ENCODE results near the gene EPN3. TPM values are rescaled to one million over a fixed set of nuclear protein-coding genes. Genes with fewer than 3 reads are reported as not detected.

Gene EPN3
- total RNA-seq, 1 experiment from 2014 or later, result 22.8 TPM

GRCh38 chr17:50544516-50544915 is 12.0 kb downstream of the EPN3 start:
- Histone ChIP-seq H3K4me1 (replicated peaks; ENCODE audit: insufficient read depth) (peaks cover 17% of the 10 kb centered on the region), H4K20me1 (ENCODE audit: insufficient read depth) (no peaks in the 10 kb centered on the region; the same call in 1 of the 2 replicates), H3K27me3 (ENCODE audit: insufficient read depth, low read depth) (no peaks in the 10 kb centered on the region), H3K9me3 (ENCODE audit: insufficient read depth, low read depth) (no peaks in the 10 kb centered on the region), H3F3A (ENCODE audit: insufficient read depth, low read depth) (peaks cover 16% of the 10 kb centered on the region; the same call in 1 of the 2 replicates), H3K4me3 (no peak overlapping the region), H2AFZ (no peak overlapping the region), H3K4me2 (no peak overlapping the region), H3K9me2 (ENCODE audit: insufficient read depth) (no peaks in the 10 kb centered on the region), H3K27ac (no peak overlapping the region), H3K36me3 (ENCODE audit: low read depth) (no peaks in the 10 kb centered on the region), H3K79me2 (ENCODE audit: low read depth) (no peaks in the 10 kb centered on the region)
- POLR2A ChIA-PET (ENCODE audit: unreplicated experiment), result no interaction called here
- CTCF ChIA-PET, result no interaction called here
- TF ChIP-seq EZH2 (IDR thresholded peaks at IDR 0.05; ENCODE audit: low read depth) (no peak), CTCF (conservative IDR thresholded peaks at IDR 0.05) (no peak)
- BruUV-seq (replicated peaks), result no TSS peak
- DNase-seq, result no peak
- intact Hi-C loops (cut with micrococcal nuclease; ENCODE audit: unreplicated experiment), result loop anchor here (10.0 kb wide), 1 partner anchor 410 kb away; no protein-coding TSS in a partner anchor

GRCh38 chr17:50545311-50545710 is 12.8 kb downstream of the EPN3 start:
- Histone ChIP-seq H3K9me2 (ENCODE audit: insufficient read depth) (no peaks in the 10 kb centered on the region), H3K36me3 (ENCODE audit: low read depth) (no peaks in the 10 kb centered on the region), H3K9me3 (ENCODE audit: insufficient read depth, low read depth) (no peaks in the 10 kb centered on the region), H4K20me1 (ENCODE audit: insufficient read depth) (no peaks in the 10 kb centered on the region), H3K27me3 (ENCODE audit: insufficient read depth, low read depth) (no peaks in the 10 kb centered on the region), H2AFZ (no peak overlapping the region), H3K4me2 (no peak overlapping the region), H3F3A (ENCODE audit: insufficient read depth, low read depth) (peaks cover 12% of the 10 kb centered on the region; the same call in 1 of the 2 replicates), H3K27ac (no peak overlapping the region), H3K4me1 (replicated peaks; ENCODE audit: insufficient read depth) (peaks cover 17% of the 10 kb centered on the region), H3K79me2 (ENCODE audit: low read depth) (no peaks in the 10 kb centered on the region), H3K4me3 (no peak overlapping the region)
- BruUV-seq (replicated peaks), result no TSS peak
- POLR2A ChIA-PET (ENCODE audit: unreplicated experiment), result interaction anchor here (0.6 kb wide), 1 partner anchor 210 kb away, joined by 4 read pairs; no protein-coding TSS in a partner anchor
- intact Hi-C loops (cut with micrococcal nuclease; ENCODE audit: unreplicated experiment), result loop anchor here (5.0 to 10.0 kb wide), 2 partner anchors 237 to 409 kb away; no protein-coding TSS in a partner anchor
- CTCF ChIA-PET, result no interaction called here
- TF ChIP-seq CTCF (conservative IDR thresholded peaks at IDR 0.05) (no peak), EZH2 (IDR thresholded peaks at IDR 0.05; ENCODE audit: low read depth) (no peak)
- no peak for DNase-seq

- Histone ChIP-seq H3K36me3 (ENCODE audit: low read depth) (no peaks in the 10 kb centered on the region), H3K79me2 (ENCODE audit: low read depth) (no peaks in the 10 kb centered on the region), H3K4me1 (replicated peaks; ENCODE audit: insufficient read depth) (peaks cover 17% of the 10 kb centered on the region), H3F3A (ENCODE audit: insufficient read depth, low read depth) (peaks cover 8% of the 10 kb centered on the region; the same call in 1 of the 2 replicates), H2AFZ (no peak overlapping the region), H3K27me3 (ENCODE audit: insufficient read depth, low read depth) (no peaks in the 10 kb centered on the region), H3K9me2 (ENCODE audit: insufficient read depth) (no peaks in the 10 kb centered on the region), H3K27ac (no peak overlapping the region), H3K4me3 (peak overlapping the region; percentile 68; the same call in 1 of the 2 replicates), H3K9me3 (ENCODE audit: insufficient read depth, low read depth) (no peaks in the 10 kb centered on the region), H3K4me2 (peak overlapping the region; percentile 96), H4K20me1 (ENCODE audit: insufficient read depth) (no peaks in the 10 kb centered on the region)
- intact Hi-C loops (cut with micrococcal nuclease; ENCODE audit: unreplicated experiment), result loop anchor here (1.0 to 10.0 kb wide), 7 partner anchors 64 to 607 kb away; partner anchors contain the start of gene NME1
- BruUV-seq (replicated peaks), result no TSS peak
- POLR2A ChIA-PET (ENCODE audit: unreplicated experiment), result no interaction called here
- CTCF ChIA-PET, result interaction anchor here (0.6 kb wide), 1 partner anchor 152 kb away, joined by 4 read pairs; no protein-coding TSS in a partner anchor
- no peak for DNase-seq
- TF ChIP-seq CTCF (conservative IDR thresholded peaks at IDR 0.05) (no peak), EZH2 (IDR thresholded peaks at IDR 0.05; ENCODE audit: low read depth) (no peak)
Measured at GRCh38 chr17:50546701-50547034, 14.1 kb downstream of the EPN3 start.
